NCI-H1436 (cell line): ENCODE measurements around the gene BORCS5.
"Not testable (repeated sequence)": the region's sequence is repeated elsewhere in the genome, so short reads cannot be mapped to it uniquely, and the experiment has no call there.

Experiments used
- DNase-seq: peaks from one replicate; lab custom pipeline; 2025; lab: John Stamatoyannopoulos, UW

Gene BORCS5

DNA sequence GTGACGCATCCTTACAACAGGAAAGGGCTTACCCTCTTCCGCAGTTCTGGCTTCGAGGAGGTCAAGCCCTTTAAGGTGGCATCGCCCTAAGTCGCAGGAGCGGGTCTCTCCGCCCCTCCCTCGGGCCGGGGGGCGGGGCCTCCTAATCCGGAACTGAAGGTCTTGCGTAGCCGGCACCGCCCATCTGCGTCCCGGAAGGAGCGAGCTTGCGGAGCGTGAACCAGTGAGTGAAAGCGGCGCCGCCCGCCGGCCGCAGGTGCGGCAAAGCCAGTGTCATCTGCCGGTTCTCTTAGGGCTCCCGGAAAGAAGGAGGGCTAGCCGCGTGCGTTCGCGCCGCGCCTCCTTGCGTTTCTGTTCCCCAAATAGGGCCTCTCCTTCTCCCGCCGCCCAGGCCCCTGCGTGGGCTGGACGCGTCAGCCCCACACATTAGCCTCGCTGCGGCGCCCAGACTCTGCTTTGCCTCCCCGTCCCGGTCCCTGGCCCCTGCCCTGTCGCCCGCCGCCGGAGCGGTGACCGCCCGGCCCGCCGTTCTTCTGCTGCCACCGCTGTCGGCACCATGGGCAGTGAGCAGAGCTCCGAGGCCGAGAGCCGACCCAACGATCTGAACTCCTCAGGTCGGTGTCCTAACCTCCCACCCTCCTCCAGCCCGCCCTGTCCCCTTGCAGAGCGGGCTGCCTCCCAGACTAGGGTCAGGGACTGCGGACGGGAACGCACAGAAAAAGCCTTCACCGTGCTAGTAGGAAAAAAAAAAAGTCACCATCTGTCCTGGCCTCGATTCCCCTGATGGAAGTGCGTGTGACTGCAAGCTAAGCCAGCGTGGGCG, at the start of gene BORCS5:
TSS of gene BORCS5 (plus strand) at position 183 of the 823 bp plus-strand sequence. CDS start at position 557, 374 bp downstream.
- peak; percentile 97 for DNase-seq

DNA sequence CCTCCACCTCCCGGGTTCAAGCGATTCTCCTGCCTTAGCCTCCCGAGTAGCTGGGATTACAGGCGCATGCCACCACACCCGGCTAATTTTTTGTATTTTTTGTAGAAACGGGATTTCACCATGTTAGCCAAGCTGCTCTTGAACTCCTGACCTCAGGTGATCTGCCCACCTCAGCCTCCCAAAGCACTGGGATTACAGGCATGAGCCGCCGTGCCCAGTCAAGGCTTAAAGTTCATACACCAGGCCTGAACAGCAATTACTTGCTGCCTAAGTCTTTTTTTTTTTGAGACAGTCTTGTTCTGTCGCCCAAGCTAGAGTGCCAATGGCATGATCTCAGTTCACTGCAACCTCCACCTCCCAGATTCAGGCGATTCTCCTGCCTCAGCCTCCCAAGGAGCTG, 46.2 kb upstream of the BORCS5 start:
- not testable (repeated sequence) for DNase-seq

DNA sequence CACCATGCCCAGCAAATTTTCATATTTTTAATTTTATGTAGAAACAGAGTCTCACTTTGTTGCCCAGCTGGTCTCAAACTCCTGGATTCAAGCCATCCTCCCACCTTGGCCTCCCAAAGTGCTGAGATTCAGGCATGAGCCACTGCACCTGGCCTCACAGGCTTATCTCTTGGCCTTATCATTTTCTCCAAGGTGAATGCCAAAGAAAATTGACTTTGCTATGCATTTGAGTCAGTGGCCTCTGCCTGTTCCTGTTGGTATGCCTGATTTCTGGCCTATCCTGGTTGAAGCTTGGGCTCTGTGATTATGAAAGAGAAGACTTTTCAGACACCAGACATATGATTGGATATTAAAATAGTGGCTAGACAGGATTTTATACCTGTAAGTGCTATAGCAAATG, 41.0 kb upstream of the BORCS5 start:
- DNase-seq = no peak

DNA sequence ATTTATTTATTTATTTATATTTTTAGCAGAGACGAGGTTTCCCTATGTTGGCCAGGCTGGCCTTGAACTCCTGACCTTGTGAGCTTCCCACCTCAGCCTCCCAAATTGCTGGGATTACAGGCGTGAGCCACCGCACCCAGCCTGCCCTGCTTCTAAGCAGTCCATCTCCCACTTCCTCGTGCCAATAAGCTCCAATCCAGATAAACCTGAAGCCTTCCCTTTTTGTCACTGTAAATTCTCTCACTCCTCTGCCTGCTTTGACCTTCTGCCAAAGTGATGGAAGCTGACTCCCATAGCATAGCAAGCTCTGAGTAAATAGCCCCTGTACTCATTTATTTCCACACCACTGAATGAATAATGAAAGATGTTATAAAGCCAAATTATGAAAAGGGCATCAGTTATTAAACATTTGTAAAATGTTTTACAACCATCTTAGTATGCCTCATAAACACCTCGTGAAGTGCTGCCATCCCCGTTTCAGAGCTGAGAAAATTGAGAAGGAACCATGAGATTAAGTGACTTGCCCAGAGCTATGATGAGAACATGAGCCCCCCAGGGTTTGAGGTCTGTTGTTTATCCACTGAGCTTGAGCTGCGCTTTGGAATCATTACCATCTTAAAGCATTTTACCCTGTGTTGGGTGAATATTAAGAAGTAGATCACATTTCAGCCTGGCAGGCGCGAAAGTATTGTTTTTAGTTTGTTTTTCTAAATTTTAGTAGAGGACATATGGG, 37.3 kb upstream of the BORCS5 start:
- DNase-seq = no peak

DNA sequence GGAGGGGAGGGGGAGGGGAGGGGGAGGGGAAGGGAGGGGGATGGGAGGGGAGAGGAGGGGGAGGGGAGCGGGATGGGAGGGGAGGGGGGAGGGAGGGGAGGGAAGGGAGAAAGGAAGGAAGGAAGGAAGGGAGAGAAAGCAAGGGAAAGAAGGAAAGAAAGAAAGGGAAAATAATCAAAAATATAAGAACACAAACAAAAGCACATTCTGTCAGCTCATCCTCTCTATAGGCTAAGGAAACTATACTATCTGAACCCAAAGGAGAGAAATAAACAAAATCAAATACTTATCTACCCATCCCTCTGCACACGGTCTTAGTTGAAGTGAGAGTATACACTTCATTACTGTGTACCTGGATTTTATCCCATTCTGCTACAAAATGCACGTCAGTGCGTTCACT, 33.8 kb upstream of the BORCS5 start:
- DNase-seq = no peak

DNA sequence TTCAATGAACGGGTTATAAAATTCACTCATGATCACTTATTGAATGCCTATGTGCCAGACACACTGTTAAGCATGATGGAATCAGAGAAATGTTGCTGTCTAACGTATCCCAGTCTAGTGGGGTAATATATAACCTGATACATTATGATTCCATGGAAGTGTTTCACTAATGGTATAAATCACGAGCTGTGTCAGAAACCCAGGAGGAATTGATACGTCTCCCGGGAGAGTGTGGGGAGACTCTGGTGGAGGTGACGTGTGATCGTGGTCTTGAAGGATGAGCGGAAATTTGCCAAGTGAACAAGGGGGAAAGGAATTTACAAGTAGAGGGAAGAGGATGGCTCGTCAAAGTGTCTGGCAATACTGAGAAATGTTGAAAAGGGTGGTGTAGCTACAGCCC, 33.3 kb upstream of the BORCS5 start:
- DNase-seq = no peak

DNA sequence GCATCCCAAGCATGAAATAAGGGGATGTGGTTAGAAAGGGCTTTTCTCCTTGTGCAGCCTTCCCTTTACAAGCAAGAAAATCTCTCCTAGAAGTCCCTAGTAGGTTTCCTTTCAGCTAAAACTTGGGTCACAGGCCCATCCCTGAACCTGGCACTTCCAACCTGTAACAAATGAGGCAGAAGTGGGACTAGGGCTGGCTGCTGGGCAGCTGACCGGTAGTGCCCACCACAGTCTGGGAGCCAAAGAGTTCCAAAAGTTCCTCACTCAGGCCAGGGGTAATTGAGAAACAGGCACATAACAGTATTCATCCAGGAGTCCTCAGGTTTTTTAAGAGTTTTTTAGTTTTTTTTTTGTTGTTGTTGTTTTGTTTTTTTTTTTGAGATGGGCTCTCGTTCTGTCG, 30.6 kb upstream of the BORCS5 start:
- DNase-seq = no peak

DNA sequence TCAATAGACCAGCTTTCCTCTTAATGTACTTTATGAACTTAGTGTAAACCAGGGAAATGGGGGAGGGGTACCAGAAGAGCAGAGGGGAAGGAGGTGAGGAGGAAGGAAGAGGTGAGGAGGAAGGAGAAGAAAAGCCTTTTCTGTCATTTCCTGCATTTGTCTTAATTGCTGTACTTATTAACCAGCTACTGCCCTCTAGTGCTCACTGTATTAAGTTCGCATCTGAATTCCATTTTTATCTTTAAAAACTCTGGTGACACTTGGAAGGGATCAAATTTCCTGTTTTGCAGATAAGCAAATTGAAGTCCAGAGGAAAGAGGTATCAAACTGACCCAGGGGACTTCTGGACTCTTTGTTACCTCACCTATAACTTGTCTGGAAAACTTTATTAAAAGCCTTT, 29.1 kb upstream of the BORCS5 start:
- DNase-seq = peak; percentile 64

DNA sequence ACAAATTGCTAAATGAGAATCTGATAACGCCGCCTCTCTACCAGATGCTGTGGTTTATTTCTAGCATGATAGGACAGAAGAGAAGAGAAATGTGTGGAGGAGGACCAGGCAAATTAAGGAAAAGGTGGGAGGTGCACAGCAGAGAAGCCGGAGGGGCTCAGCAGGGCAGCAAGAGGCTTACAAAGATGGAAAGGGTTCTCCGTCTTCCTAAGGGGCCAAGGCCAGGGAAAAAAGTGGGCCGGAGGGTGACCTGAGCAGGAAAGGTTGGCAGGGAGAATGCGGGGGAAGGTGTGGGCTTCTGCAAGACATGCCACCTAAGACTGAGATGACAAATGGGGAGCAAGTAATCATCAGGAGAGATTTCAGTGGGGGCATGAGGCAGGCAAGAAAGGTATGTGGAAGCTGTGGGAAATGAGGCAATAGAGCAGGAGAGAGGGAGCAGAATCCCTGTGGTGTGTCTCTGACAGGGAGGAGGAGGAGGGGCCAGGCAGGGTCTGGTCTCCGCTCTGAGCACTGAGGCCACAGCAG, 25.6 kb upstream of the BORCS5 start:
- no peak for DNase-seq

DNA sequence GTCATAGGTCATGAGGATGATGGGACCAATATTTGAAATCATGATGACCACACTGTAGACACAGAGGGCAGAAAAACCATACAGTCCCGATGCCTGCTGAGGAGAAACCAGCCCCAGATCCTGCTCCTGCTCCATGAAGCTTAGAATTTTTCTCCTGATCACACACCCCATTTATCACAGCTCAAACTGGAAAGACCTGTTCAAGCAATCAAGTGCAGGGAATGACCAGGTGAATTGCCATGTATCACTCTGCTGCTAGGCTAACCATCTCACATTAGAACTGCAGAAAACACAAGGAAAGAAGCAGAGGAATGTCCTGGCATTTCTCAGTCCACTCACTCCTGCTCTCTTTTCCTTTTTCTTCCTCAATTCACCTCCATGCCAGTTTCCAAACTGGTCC, 25.0 kb upstream of the BORCS5 start:
- no peak for DNase-seq

DNA sequence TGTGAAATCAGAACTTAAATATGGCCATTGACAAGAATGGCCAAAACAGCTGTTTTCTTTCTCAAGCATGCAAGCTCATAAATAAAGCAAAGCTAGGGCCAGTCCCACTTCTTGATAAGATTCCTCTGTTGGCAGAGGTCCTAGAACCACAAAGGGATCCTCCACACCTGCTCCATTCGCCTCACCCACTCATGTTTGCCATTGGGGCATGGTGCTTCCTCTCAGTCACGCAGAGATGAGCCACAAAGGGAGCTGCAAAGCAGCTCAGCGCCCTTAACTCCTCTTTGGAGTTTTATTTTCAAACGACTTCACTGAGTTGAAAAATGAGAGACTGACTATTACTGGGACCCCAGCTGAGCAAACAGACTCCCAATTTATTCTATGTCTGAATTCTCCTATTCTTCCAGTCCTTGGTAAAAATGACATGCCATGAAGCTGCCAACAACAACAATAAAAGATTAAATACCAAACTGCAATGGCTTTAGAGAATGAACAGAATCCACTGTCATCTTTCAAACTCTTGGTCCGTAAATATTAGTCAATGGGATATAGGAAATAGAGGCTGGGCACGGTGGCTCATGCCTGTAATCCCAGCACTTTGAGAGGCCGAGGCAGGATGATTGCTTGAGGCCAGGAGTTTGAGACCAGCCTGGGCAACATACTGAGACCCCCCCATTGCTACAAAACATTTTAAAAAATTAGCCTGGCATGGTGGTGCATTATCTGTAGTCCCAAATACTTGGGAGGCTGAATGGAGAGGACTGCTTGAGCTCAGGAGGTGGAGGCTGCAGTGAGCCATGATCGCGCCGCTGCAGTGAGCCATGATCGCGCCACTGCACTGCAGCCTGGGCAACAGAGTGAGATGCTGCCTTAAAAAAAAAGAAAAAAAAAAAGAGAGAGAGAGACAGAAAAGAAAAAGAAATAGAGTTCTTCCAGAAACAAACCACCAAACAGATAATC, 23.2 kb upstream of the BORCS5 start:
- DNase-seq = peak; percentile 58

DNA sequence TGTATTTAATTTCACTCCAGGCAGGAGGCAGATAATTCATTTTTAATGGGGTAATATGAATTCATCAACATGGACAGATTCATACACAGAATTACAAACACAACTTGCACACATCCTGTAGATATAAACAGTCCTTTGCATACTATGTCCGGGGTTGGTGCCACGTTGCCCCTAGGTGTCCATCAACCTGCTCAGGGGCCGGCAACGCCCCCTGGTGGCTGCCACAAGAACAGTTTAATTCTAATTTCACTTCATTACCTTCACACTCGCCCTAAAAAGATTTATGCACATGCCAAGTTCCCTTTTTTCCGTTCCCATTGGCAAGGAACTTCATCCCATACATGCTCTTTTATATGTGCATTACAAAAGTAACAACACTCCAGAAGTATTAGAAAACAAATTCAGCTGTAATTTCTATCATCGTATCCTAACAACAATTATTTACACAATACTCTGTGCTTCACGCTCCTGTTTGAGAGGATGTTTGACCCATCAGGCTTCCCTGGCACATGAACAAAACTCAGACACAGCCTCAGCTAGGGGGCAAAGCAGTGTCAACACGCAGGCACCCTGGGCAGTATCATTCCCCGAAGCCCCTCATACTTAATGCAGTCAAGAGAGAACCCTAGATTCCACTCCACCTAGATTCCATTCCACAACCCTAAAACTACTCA, 22.4 kb upstream of the BORCS5 start:
- peak; percentile 50 for DNase-seq

DNA sequence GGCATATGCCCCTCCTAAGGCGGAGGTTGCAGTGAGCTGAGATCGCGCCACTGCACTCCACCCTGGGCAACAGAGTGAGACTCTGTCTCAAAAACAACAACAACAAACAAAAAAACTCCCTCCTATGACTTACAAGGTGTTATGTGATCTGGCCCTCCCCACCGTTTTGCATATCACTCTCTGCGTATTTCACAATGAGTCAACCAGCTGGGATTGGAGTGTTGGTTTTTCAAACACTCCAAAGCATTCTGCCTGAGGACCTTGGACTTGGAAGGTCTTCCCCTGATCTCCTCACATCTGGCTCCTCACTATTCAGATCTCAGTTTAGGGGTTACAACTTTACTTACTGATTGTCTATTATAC, 20.8 kb upstream of the BORCS5 start:
- DNase-seq = no peak

DNA sequence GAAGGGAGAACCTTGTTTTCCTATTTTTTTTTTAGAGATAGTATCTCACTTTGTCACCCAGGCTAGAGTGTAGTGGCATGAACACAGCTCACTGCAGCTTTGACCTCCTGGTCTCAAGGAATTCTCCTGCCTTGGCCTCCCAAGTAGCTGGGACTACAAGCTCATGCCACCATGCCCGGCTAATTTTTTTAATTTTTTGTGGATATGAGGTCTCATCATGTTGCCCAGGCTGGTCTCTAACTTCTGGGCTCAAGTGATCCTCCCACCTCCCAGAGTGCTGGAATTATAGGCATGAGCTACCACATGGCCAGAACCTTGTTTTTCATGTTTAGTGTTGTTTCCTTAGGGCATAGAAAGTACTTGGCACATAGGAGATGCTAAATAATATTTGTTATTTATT, 20.4 kb upstream of the BORCS5 start:
- no peak for DNase-seq

DNA sequence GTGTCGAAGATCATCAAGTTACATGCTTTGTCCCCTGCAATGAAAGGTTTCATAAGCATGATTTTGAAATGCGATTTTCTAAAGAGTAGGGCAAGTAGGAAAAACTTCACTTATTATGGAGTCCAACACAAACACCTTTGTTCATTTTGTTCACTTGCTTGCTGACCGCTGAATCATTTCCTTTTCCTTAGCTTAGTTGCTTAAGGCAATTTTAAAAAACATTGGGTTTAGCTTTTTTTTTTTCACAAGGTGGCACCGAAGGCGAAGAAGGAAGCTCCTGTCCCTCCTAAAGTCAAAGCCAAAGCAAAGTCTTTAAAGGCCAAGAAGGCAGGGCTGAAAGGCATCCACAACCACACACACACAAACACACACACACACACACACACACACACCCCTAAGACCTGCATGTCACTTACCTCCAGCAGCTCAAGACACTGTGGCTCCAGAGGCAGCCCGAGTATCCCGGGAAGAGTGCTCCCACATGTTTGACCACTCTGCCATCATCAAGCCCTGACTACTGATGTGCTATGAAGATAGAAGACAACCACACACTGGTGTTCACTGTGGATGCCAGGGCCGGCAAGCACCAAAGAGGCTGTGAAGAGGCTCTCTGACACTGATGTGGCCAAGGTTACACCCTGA, 18.2 kb upstream of the BORCS5 start:
- no peak for DNase-seq

DNA sequence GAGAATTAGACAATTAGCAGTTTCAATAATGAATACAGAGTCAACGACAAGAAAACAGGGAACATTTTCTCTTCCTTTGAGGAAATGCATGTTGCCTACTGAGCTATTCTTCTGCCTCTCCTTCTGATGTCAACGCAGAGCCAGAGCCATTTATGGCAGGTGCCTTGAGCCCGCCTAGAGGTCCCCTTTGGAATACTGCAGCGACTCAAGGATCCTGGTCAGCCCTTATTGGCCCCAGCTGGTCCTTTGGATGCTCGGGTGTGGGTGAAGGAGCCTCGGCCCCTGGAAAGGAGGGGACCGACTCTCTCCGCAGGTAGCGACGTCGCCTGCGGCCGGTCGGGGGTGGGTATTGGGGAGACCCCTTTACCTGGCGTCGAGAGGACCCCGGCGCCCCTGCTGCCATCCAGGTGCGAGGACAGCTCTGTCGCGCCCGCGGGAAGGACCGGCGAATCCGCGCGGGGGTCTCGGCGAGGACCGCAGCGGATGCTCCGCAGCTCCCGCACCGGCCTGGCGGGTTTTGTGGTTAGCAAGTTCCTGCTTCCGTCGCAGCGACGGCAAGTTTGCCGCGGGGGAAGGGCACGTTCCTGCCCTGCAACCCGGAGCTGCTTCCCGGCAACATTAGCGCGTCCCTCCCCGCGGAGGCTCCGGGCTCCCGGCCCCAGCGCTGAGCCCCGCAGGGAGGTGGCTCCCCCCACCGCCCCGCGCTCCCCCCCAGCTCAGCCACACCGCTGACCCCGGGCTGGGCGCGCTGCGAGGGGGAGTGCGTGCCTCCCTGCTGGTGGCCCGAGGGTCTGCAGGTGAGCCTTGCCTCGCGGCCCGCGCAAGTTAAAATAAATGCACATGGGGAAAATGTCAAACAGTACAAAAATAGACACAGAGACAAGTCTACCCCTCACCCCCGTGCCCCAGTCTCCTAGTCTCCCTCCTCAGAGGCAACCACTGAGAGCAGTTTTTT, 6.9 kb upstream of the BORCS5 start, which contains the start of gene MANSC1:
TSS of gene MANSC1 (minus strand) at position 532 of the 955 bp plus-strand sequence. CDS start 6,928 bp downstream, outside the sequence.
- peak; percentile 37 for DNase-seq

DNA sequence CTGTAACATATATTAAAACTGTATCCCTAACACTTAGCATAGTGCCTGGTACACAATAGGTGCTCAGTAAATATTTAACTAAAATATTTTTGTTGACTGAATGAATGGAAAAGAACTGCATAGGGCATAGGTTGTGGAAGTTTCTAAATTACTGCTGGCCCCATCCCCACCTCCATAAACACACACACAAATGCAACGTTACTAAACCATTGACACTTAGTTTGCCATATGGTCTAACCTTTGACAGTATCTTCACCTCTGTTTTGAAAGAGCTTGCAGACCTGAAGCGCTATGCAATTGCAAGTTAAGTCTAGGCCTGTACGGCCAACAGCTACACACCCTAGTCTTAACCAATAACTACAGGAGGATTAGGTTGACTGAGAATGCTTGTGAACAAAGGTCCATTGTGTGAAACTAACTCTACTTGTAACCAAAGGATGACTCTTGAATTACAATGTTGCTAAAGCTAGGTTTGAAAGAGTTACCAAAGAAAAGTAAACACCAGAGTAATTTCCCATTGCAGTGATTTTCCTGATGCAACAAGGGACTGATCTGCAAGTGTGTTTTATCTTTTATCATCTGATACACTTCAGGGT, 5.9 kb upstream of the BORCS5 start:
- no peak for DNase-seq

DNA sequence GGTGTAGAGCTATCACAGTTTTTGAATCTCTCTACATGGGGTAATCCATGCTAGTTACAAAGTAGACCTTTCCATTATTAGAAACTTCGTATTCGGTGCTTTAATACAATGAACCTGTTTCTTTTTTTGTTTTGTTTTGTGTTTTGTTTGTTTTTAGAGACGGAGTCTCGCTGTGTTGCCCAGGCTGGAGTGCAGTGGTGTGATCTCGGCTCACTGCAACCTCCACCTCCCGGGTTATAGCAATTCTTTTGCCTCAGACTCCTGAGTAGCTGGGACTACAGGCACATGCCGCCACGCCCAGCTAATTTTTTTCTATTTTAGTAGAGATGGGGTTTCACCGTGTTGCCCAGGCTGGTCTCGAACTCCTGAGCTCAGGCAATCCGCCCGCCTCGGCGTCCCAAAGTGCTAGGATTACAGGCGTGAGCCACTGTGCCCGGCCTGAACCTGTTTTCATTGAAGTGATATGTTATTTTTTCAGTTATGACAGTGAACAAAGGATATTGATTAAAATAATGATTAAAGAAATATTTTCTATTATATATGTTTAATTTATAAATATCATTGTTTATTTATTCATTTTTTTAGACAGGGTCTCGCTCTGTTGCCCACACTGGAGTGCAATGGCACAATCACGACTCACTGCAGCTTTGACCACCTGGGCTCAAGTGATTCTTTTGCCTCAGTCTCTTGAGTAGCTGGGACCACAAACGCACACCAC, 5.3 kb upstream of the BORCS5 start:
- not testable (repeated sequence) for DNase-seq

DNA sequence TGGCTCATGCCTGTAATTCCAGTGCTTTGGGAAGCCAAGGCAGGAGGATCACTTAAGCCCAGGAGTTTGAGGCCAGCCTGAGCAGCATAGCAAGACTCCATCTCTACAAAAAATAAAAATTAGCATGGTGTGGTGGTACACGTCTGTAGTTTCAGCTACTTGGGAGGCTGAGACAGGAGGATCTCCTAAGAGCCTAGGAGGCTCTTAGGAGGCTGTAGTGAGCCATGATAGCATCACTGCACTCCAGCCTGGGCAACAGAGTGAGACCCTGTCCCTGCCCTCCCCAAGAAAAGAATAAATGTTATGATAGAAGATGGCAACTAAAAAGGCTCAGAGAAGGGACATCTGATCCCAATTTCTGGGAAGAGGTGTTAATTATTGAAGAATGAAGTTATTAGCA, 3.6 kb upstream of the BORCS5 start:
- DNase-seq = no peak
